GM19099 (cell line): ENCODE results near the gene FAM168A.

Source experiments
- POLR2A ChIP-seq: IDR thresholded peaks from 3 replicates; pipeline ENCODE4 v1.6.1; 2011; ENCODE audit warnings: low read depth; ENCODE audit not compliant: insufficient read length; ENCODE audit errors: extremely low read depth

The FAM168A gene

DNA sequence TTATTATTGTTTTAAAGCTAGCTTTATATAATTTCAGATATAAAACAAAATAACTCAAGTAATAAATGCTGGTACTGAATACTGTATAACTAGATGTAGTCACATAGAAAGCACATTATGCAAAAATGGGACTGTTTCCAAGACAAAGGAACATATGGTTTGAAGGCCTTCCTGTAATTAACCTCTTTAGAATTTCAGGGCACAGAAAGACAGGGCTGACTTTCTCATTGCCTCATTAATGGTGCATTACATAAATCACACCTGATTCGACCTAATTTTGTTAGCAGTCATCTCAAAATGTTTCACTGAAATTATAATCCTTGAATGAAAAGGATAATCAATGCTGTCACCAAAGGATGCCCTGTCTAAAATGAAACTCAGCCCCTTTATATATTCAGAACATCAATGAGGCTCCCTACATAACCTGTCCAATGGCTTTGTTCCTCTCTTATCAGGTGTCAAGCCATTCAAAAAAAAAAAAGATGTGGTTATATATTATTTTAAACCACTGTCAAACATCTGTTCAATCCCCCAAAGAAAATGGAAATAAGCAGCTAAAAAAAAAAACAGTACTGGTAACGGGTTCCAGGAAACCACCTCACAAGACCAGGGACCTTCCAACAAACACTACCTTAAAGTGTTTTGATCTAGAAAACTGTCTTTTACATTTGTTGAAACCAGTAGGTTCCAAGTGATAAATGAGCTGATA is 77.4 kb downstream of the FAM168A start:
- no peak for TF ChIP-seq POLR2A

DNA sequence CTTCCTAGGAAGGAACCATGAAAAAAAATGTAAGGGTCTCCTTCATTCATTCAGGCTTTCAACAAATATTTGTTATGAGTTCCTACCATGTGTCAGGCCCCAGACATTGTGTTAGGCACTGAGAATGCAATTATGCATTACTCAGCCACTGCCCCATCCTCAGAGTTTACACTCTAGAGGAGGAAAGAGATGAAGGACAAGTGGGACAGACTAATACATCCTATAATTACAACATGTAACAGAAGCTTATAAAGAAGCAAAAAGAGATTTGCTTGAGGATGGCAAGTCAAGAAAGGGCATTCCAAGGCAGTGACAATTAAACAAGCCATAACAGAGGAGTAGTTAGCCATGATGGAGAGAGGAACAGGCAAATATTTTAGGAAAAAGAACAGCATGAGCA is 78.6 kb downstream of the FAM168A start:
- TF ChIP-seq POLR2A: no peak

DNA sequence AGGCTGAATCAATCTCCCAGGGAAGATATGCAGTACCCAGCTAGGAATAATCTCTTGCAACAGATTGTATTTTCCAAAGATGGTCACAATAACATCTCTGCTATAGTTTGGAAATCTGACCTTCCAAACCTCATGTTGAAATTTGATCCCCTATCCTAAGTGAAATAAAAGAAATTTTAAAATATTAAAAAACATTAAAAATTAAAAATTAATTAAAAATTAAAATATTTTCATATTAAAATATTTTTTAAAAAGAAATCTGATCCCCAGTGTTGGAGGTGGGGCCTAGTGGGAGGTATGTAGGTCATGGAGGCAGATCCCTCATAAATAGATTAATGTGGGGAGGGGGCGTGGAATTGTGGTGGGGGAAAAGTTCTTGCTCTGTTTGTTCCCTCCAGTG is 79.7 kb downstream of the FAM168A start:
- TF ChIP-seq POLR2A: no peak

DNA sequence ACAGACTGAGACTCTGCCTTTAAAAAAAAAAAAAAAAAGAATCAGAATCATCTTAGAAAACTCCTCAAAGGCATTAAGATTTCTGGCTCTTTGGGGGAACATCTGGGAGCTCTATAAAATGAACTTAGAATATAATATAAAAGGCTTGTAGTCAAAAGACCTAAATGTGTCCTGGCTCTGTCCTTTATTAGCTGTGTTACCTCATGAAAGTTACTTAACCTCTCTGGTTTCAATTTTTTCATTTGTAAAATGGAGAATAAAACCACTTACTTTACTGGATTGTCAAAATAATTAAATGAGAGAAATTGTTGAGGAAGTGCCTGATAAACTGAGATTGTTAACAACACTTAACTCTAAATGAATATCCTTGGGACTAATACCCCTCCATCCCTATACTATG is 81.8 kb downstream of the FAM168A start:
- no peak for TF ChIP-seq POLR2A

DNA sequence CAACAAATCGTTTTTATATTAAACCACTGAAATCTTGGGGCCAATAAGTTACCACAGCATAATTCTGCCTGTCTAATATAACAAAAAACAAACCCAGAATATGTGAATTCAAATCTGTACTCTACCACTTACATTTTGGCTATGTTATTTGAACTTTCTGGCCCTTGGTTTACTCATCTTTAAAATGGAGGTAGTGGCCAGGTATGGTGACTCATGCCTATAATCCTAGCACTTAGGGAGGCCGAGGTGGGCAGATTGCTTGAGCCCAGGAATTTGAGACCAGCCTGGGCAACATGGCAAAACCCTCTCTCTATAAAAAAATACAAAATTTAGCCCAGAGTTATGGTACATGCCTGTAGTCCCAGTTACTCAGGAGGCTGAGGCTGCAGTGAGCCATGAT is 84.2 kb downstream of the FAM168A start:
- TF ChIP-seq POLR2A: no peak

DNA sequence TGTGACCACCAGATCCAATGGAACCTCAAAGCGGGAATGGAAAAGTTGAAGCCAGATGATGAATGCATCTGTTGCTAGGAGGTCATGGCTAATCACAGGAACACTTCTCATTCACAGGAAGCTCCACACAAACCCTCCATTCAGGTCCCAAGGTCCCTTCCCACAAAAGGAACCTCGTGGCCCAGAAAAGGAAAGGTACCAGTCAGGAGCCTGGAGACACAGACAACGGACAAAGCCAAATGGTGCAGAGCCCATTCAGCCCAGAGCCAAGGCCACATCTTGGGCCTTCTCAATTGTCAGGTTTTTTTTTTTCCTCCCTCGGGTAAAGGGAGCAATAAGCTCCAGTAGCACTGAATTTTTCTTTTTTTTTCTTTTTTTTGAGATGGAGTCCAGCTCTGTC is 87.0 kb downstream of the FAM168A start:
- TF ChIP-seq POLR2A: no peak

DNA sequence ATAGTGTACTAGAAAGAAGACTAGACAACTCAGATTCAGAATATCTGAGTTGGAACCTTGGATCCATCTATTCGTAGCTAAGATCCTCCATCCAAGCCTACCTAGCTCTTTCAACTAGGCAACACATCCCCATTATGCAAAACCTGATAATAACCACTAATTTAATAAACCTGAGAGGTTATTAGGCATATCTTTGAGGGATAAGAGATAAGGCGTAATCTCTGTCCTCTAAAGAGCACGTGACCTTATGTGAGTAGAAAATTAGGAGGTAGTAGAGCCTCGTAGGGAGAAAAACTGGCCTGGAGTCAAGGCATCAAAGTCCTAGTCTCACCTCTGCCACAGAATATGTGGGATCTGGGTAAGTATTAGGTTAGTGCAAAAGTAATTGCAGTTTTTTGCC is 87.8 kb downstream of the FAM168A start:
- no peak for TF ChIP-seq POLR2A

DNA sequence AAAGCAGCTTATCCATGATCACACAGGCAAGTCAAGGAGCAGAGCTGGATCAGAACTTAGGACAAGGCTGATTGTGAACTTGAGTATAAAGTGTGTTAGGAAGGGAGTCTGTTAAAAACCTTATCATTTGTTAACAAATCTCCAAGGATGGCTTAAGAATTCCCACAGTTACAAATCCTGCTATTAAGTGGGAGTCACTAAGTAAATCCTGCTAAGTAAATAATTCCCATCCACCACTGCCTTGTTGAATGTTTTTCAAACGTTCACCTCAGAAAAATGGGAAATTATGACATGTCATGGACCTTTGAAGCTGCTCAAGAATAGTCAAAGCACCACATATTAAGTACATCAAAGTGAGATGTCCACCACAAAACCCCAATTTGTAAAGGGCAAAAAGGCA is 88.7 kb downstream of the FAM168A start:
- no peak for TF ChIP-seq POLR2A

DNA sequence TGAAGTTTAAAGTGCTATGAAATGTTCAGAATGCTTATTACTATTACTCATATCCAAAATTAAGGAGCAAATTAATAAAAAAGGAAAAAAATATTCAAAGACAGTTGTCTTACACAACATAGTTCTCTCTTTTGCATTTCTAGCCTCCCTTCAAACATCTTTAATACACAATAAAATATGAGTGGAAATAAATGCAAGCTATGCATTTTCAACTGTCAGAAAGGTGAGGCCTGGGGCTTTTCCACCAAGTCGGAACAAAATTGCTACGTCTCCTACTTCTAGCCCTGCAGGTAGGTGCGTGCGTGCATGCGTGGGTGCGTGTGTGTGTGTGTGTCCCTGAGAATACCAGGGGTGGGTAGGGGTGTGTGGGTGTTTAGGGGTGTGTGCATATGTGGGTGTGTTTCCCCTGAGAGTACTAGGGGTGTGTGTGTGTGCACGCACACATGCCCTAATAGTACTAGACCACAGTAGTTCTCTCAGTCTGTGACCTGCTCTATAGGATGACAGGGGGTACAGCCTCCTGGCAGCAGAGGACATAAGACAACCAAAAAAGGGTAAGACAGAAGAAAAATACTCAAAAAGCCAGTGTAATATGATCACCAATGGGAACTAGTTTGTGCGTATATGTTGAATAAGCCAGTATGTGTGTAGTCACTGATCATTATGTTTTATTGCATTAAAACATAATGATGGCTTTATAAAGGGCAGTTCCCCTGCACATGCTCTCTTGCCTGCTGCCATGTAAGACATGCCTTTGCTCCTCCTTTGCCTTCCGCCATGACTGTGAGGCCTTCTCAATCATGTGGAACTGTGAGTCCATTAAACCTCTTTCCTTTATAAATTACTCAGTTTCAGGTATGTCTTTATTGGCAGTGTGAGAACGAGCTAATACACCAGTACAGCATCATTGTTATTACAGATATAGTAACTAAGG is 89.4 kb downstream of the FAM168A start:
- TF ChIP-seq POLR2A: no peak

DNA sequence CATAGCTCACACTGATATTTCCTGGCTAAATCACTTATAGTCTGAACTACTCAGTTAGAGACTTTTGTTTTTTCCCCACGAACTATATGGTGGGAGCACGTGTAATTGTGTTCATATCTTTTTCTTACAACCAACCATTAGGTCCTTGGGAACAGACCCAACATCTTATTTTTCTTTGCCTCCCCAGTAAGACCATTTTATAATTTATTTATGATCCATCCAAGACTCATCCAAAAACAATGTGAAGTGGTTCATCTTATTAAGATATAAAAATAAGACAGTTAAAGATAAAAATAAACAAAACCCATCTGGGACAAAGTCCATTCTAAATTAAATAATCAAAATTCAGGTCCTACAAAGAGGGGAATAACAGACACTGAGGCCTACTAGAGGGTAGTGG is 90.8 kb downstream of the FAM168A start:
- TF ChIP-seq POLR2A: no peak

DNA sequence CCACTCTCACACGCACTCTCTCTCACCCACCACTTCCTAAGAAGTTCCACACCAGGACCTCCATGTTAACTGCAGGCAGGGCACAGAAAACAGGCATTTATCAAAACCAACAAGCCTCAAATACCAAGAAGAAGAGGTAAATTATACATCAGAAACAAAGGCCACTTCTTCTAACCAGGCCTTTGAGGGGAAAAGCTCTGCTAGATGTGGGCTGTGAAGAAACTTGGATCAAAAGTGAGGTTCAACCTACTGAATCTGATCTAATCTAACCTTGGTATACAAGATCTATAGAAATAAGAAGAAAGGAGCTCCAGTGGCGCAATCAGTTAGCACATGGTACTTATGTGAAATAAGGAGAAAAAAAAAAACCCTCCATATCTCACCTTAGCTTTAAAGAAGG is 91.9 kb downstream of the FAM168A start:
- TF ChIP-seq POLR2A: no peak

DNA sequence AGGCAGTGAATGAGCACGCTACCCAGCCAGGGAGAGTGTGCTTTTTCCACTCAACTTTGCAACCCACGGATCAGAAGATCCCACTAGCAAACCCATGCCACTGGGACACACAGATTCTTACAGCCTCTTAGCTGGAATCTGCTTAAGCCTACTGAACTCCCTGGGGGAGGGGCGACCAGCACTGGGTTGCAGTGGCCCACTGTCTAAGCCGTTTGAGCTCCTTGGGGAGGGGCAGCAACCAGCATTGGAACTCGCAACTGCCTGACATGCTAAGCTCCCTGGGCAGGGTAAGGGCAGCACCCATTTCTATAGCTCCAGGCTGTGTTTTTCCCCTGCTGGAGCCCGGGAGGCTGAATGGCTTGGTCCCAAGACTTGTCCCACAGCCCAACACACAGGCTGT is 99.6 kb downstream of the FAM168A start:
- TF ChIP-seq POLR2A: no peak

DNA sequence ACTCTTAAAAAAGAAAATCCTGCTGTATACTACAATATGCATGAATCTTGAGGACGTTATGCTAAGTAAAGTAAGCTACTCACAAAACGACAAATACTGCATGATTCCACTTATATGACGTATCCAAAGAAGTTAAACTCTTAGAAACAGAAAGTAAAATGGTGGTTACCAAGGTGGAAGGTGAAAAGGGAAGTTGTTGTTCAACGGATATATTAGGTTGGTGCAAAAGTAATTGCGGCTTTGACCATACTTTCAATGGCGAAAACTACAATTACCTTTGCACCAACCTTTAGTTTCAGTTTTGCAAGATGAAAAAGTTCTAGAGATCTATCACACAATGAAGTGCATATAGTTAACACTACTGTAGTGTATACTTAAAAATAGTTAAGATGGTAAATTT is 101.8 kb downstream of the FAM168A start:
- TF ChIP-seq POLR2A: no peak

DNA sequence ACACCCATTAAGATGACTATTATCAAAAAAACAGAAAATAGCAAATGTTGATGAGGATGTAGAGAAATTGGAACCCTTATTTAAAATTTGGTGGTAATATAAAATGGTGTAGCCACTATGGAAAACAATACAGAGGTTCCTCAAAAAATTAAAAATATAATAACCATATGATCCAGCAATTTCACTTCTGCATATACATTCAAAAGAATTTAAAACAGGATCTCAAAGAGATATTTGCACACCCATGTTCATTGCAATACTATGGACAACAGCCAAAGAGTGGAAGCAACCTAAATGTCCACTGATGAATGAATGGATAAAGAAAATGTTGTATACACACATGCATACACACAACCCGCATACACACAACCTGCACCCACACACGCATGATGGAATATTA is 102.2 kb downstream of the FAM168A start:
- no peak for TF ChIP-seq POLR2A

DNA sequence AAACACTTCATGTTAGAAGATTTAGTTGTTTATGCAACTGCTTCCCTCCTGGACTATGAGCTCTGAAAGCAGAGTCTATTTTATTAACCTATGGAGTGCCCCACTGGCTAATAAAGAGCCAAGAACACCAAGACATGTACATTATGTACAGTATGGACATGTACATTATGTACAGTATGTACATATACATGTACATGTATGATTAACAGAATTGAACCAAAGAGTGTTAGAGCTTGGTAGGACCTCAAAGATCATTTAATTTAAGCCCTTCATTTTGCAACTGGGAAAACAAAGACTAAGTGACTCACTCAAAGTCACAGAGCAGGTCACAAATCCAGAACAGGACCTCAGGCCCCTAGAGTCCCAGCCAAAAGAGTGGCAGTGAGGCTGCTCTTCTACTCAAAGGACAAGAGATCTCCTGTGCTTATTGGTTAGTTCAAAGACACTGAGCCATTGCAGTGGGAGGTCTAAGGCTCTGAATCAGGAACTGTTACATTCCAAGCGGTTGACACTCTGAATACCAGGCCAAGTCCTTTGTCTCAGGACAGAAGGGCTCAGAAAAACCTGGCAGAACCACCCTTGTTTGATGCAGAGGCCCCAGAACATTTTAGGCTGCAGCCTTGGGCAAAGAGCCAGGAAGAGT is 103.8 kb downstream of the FAM168A start:
- no peak for TF ChIP-seq POLR2A

DNA sequence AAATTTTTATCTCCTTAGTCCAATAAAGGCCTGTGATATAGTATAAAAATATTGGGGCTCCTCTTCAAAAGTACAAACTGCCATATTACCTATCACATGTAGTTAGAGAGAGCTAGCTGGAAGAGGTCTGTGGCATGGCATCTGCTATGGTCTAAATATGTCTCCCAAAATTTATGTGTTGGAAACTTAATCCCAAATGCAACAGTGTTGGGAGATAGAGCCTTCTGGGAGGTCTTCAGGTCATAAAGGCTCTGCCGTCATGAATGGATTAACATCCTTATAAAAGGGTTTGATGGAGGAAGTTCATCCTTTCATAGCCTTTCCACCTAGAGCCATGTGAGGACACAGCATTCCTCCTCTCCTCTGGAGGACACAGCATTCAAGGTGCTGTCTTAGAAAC is 116.3 kb downstream of the FAM168A start:
- TF ChIP-seq POLR2A: no peak
